ENCODE results near the gene SPAG6.

SPAG6 gene

DNA sequence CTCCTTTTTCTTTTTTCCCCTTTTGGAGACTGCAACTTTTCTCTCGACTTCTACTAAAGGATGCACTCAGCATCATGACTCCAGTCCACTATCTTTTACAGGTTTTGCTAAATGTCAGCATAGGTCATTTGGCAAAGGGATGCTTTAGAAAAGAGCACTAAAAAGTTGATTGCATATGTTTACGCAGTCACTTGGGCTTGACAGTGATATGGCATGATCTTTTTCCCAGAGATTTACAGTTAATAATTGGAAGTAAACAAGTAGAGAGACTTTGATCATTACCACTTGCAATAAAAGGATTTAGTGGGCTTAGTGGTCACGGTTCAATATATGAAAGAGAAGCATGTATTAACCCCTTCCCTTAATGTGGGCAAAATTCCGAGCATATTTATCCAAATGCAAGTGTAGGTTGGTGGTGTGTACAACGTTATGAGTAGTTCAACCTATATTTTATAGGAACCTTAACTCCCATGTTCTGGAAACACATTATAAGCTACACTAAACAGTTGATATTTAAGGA, 22.6 kb upstream of the SPAG6 start:
- DNase-seq: no peak

DNA sequence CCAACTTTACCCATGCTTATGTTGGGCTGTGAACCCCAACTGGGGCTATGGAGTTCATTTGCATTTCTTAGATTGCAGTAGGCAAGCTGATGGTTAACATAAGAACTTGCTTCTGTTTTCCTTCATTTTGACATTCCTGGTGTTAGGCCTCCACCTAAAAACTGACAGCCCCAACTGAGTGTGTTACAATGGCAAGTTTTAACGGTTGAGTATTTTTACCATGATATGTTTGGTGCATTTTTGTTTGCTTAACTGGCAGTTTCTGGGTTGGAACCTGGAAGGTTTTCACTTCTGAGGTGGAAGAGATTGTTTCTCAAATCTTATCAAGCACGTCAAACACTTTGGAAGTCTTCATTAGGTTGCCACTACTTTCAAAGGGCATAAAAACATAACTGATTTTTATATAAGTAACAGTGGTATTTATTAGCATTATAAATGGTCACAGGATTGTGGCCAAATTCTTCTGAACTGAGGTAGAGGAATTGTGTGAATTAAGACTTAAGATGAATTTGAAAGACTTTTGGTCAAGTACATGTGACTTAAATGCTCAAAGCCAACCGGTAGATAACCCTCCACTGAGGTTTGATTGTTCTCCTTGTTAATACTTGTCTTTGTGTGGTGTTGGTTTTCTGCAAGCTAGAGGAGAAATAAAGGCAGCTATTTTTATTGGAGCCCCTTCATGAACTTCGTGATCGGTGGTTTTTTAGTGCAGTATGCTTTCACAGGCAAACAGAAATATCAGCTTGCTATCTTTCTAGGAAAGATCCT, 21.6 kb upstream of the SPAG6 start:
- no peak for DNase-seq

DNA sequence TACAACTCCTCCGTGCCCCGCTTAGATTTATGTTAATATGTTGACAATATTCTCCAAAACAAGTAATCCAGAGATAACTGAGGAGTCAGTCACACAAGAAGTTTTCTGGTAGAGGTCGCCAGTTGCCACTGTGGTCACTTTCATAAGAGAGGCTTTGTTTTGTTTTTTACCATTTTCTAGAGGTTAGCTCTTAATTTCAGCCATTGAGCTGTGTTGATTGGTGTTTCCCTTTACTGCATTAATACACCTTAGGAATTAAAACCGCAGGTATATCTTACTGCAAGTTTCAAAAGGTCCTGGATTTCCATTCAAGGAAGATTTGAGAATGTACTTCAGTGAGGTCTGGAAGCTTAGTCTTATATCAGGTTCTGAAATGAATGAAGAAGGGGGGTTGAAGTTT, 20.9 kb upstream of the SPAG6 start:
- DNase-seq: no peak

DNA sequence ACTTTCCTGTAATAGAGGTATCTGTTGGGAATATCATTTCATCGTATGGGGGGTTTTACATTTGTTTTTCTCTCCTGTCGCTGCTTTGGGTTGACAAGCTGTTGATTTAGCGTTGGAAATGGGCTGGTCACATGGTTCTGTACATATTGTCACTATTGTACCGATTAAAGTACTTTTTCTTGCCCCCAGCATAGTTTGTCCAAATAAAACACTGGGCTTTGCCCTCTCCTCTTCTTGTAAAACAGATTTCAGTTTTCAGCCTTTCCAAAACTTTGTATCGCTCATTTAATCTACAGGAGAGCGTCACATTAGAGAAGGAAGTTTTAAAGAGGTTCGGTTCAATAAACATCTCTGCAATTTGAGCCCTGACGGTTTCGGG, 20.4 kb upstream of the SPAG6 start:
- no peak for DNase-seq

DNA sequence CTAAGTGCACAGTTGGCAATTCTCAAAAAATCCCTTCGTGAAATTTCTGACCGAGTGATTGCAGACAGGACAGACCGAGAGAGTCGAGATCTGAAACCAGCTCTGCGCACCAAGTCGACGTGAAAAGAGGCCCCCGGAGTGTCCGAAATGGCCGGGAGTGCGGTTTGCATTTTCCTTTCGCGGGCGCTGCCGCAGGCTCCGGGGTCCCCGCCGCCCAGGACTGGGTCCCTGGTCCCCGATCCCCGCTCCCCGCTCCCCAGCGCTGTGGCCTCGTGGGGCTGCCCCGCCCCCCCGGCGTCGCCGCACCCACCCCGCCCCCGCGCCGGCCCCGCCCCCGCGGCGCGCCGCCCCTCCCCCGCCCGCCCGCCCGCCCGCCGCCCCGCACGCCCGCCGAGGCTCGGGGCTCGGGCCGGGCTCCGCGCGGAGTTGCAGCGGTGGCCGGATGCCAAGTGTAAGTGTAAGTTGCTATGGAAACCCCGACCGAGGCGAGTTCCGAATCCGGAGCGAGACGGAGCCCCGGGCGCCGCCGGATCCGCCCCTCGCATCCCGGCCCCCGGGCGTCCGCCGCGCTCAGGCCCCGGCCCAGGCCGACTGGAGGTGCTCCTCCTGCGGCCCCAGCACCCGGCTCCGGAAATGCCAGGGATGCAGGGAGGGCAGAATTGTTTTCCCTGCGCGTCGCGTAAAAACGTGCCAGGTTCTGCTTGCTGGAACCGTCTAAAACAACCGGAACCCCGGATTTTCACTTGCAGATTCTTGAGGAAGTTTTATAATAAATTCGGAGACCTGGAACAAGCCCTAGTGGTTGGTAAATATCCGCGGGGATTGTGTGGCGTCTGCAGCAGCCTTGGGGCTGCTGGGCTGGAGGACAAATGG, 19.8 kb upstream of the SPAG6 start:
- peak; percentile 65 to 68 for DNase-seq

DNA sequence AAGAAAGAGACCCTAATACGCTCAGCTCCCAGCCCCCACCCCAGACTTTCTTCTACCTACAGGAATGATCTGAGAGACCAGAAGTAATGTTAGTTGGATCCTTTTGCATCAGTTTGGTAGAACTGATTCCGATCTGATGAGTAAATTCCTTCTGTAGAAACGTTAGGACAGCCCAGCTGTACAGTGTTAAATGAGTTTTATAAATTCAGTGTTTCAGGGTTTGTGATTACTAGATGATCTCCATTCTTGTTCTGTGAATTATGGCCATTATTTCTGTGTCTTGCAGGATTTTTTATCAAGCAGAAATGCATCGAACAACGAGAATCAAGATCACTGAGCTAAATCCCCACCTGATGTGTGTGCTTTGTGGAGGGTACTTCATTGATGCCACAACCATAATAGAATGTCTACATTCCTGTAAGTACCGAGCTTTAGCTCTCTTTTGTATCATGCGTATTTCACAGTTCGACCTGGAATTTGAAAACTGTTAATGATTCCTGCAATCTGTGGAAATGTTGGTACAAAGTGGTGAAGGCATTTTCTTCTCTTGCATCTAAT, 19.1 kb upstream of the SPAG6 start:
- DNase-seq: no peak

DNA sequence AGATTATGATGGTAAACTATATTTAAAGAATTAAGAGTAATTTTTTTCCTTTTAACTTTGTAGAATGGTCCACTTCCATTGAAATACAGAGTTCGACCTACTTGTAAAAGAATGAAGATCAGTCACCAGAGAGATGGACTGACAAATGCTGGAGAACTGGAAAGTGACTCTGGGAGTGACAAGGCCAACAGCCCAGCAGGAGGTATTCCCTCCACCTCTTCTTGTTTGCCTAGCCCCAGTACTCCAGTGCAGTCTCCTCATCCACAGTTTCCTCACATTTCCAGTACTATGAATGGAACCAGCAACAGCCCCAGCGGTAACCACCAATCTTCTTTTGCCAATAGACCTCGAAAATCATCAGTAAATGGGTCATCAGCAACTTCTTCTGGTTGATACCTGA, 16.1 kb upstream of the SPAG6 start:
- no peak for DNase-seq

DNA sequence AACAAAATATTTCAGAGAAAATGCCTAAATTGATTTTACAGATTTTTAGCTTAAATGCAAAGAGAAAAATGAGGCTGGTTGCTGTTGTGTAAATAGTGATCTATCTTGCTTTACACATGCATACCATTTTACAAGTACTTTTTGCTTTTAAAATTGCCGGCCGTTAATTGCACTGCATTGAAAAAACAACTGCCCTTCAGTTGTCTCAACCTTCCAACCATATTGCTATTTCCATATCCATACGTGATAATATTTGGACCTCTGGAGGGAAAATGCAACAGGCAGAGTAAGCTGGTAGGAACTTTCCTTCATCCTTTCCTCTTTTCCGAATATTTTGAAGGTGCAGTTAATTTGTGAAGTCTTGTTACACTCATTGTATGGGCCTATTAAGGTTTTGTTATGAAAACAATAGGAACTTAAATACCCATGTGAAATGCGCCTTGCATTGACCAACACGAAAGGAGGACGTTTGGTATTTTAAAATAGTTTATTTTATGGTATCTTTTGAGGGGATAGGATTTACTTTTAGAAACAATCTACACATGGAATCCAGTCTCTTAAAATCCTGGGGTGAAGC, 13.1 kb upstream of the SPAG6 start:
- DNase-seq: no peak

DNA sequence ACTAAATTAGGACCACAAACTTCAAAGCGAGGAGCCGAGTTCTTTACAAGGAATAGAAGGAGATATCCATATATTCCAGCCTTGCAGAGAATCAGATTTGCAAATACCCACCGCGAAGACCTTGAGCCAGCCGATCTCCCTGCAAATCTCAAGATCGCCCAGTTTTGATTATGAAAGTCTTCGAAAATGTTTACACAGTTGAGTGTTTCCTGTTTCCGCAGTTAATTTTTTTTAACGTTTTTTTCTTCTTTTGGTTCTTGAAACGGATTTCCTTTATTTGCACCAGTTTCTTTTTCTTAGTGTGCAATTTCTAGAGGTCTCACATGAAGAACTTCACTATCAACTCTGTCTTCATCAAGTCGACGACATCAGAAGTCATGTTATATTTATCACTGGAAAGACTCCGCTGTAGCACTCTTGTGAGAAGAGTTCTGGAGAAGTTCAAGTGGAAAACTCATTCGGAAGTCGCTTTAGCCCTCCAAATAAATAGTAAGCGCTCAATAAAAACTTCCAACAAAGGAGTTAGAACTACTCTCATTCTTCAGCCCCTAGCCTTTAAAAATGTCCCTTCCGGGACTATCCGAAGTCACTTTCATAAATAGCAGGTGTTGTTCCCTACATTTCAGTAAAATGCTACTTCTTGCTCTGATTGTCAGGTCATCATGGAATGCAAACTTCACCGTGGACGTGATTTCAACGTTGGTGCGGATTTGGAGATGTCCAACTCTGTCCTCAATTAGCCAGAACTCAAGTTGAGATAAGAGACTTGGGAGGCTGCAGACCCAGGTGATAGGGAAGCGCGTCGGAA, 11.9 kb upstream of the SPAG6 start:
- no peak for DNase-seq

DNA sequence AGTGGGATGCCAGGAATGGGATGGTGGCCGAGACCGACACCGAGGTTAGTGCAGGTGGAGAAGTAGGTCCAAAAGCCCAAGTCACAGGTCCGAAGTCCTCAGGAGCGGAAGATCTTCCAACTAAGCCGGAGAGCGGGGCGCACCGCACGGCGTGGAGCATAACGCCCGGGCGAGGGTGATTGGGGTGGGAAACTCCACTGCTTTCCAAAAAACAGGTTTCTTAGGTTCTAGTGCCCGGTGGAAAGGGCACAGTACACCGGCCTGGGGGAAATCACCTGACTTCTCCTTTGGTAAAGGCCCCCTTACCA, 11.4 kb upstream of the SPAG6 start:
- no peak for DNase-seq

DNA sequence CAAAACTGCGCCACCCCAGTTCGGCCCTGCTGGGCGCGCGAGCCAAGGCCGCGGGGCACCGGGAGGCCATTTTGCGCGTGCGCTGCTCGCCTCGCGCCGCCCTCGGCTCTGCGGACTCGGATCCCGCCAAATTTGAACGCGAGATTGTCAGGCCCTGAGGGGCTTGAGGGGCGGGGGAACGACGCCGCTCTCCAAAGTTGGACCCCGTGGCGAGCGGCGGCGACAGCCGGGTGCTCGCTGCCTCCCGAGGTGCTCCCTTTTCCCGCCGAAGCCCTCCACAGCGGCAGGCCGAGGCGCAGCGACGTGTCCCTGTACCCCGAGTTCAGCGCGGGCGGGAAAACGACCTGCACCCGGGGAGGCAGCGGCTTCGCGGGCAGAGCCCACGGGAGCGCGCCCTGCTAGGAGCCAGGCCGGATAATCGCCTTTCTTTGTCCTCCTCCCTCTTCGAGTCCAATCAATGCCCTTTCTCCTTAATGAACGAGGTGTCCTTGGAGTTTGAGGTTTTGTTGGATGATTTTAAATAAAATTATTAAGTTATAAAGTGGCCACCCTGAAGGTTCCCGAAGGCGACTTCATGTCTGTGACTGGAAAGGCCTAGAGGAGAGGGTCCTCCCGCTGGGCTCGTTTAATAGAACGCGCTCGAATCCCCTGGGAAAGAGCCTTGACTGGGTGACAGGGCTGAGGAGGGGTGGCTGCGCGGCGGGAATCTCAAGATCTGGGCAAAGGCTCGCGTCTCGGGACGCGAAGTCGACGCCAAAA, 10.7 kb upstream of the SPAG6 start:
- DNase-seq: no peak

DNA sequence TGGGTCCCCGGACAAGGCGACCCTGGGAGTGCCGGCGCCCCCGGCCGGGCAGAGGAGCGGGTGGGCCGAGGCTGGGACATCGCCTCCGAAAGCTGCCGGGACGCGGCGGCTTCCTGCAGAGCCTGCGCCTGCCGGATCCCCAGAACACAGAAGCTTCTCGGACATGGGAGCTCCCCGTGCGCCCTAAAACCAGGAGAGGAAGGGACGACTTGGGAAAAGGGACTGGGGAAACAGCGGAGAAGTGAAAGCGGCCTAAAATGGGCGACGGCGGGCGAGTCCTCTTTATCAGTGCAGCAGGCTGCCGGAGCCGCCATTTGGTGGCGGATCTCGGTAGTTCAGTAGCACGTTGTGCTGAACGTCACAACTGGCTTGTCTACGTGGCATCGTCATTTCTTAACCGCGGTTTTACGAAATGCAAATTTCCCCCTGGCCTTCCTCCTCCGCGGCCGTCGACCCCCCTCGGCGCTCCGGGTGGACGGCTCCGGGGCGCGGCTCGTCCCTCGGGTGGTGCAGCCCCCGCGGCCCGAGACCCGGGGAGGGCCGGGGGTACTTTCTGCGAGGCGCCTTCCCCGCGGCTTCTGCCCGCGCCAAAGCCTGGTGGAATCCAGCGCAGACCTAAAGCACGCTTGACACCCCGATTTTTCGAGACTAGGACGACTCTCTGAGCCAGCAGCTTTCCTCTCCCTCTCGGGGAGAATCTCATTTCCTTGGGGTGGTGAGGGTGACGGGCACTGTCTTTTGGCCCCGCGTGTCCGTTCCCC, 9.9 kb upstream of the SPAG6 start:
- DNase-seq: no peak

DNA sequence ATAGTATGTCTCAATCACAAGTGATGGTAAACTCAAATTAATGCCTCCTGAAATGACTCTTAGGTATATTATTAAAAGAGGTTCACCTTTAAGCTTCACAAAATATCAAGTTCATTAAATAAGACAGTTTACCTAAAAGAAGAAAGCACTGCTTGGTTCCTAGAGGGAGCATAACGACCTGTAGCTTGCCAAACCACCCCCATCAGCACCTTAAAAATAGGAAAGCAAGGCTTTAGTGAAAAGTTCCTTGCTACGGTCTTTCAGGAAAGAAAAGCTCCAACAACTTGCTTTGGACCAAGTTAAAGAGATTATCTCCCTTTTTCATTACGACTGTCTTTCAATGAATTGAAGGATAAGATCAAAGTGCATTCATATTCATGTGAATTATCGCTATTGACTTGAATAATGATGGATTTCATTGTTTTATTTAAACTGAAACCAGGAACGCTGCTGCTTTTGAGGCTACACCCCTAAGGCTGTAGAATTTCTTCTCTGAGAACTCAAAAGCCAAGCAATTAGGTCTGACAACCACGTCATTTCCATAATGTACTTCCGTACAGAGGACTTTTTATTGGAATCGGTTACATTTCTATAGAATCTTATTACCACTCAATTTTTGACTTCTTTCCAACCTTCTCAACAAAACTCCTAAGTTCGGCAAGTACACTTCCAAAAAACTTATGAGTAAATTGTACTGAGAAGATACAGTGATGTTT, 7.0 kb upstream of the SPAG6 start:
- DNase-seq: no peak

DNA sequence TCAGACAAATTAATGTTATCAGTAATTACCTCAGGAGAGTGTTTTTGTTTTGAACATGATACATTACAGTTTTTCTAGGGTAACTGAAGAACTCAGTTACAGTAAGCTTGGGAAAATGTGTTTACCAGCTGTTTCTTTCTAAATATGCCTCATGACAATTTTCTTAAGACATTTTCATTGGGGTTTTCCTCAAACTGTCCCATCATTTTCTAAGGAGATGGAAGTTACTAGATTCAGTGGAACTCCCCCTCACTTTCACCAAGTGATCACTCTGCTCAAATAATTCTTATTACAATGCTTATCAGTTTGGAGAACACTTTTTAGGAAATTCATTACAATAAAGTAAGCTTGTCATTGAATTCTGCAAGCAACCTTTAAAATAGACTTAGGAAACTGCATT, 6.4 kb upstream of the SPAG6 start:
- no peak for DNase-seq

DNA sequence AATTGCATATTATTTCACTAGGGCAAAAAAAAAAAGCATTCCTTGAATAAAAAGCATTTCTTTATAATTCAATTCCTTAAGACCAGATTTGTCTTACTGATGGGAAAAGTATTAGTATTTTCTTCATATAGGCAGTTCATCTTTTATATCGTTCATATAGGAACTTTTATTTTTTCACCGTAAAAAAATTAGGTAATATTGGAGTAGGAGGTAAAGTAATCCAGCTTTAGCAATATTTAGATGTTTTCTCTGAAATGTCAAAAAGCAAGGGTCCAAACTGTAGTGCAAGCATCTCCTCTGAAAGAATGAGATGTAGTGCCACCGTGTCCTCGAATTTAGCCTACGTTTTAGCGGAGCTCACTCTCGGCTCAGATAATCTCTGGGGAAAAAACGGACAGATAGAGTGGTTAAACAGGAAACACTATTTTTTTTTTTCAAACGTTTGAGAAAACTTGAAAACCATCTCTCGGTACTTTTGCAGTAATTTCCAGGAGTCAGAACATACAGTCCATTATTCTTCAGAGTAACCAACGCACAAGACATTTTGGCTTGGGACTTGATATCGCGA, 5.5 kb upstream of the SPAG6 start:
- no peak for DNase-seq

DNA sequence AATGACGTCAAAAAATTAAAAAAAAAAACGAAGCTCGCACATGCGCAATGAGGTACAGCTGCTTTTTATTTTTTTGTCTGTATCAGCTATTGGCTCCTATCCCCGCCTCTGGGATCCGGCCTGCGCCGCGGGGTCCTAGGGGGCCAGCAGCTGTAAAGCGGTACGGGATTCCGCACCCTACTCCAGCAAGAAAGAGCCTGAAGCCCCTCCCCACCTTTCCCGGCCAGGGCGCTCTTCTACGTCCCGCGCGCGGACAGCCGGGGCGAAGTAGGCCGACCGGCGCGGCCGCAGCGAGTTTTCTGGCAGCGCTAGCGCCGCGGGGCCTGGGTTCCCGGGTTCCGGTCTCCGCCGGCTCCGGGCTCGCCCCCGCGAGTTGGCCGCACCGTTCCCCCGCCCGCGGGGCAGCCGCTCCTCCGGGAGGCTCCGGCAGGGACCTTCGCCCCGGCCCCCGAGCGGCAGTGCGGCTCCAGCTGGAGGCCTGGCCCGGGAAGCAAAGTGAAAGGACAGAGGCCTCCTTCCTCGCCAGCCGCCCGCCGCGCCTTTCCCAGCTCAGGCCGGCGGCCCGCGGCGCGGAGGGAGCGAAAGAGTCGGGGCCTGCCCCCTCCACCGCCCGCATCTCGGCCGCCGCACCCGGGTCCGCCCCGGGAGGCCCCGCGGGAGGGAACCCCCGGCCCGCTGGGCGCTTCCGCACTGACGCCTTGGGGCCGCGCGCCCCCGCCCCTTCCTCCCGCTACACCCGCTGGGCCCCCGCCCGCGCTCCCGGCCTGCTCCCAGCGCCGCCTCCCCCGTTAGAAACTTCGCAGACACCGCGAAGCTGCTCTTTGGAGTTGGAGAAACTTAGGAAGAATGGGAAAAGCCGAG, 4.7 kb upstream of the SPAG6 start:
- DNase-seq: peak; percentile 42 to 61

DNA sequence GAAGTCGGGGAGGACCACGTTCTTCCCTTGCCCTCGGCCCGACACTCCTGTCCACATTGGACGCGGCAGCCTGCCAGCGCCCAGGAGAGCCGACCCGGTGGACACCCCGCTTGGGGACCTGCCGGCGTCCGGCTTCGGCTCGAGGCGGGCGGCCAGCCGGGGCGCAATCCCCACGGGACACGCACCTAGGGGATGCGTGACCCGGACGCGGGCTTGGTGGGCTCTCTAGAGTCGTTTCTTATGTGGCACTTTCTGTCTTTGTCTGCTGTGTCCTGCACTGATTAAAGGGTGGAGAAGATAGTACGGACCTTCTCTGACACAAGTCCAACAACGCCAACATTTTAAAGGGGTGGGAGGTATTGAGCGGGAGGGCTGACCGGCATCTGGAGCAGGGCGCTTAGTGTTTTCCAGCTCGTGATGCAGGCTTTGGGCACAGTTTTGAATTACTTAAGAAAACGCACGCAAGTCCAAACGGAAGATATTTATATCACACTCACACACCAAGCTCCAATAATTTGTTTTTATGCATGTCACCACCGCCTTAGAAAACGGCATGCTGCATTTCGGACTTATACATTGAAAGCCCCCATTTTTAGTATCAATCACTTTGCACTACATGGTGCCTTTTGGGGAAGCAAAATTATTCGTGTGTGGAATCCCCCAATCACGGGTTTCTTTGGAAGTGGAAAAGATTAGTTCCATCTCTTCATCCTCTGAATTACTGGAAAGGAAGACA, 3.9 kb upstream of the SPAG6 start:
- DNase-seq: no peak

DNA sequence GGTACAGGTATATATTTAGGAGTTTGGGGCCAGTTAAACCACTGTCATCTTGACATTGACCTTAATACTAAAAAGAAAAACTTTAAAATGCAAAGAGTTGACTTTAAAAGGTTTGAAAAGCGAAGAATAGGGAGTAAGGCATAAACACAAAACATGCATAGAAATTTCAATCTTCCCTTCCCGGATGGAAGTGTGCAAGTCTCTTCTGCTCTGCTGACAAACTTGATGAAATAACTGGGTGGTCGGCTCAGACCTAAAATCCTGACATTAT, 3.4 kb upstream of the SPAG6 start:
- DNase-seq: no peak

DNA sequence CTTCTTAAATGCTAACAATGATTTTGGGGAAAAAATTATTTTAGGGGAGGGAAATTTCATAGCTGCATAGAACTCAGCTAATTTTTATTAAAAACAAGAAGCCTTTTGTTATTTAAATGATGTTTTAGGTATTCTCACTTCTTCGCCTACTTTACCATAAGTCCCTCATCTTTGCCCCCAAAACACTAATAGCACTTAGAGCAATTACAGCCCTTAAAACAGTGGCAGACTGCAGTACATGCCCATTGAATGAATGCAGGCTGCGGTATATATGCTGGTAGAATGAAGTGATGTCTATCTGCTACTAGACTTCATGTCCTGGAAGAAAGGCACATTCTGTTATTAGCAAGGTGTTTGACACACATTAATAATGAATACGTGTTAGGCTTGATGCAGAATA, 2.9 kb upstream of the SPAG6 start:
- no peak for DNase-seq
